ENCODE data around the gene TMEM63C.

DNA sequence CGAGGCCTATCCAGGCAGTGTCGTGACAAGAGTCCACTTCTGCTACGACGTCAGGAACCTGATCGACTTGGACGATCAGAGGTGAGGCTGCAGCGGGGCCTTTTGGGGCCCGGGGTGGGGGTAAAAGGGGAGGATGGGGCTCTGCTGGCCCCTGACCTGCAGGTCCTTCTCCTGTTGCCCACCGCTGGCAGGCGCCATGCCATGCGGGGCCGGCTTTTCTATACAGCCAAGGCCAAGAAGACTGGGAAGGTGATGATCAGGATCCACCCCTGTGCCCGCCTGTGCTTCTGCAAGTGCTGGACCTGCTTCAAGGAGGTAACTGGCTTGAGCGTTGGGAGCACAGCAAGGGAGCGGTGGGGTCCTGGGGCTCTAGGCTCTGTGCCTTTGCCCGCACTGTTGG is 57.8 kb downstream of the TMEM63C start:
- no peak for TF ChIP-seq CTCF (conservative IDR thresholded peaks at IDR 0.05 in 1 of 2, IDR thresholded peaks at IDR 0.05 in 1 of 2; ENCODE audit: extremely low read depth in 1 of 2, insufficient read depth in 1 of 2, low read depth in 1 of 2, low read length in 2 of 2)
- TF ChIP-seq EZH2 (IDR thresholded peaks at IDR 0.05; ENCODE audit: borderline replicate concordance, low read length) = no peak
